HG03442 (cell line): Measurements from ENCODE around the gene HDAC4.

Experiments
- ATAC-seq: cut with Tn5 transposase; IDR thresholded peaks from one replicate; pipeline ENCODE4 v1.9.1; 2021; ENCODE audit warnings: mild to moderate bottlenecking, moderate library complexity; ENCODE audit not compliant: unreplicated experiment

The HDAC4 gene

GRCh38 chr2:239102266-239102665 is 298.6 kb downstream of the HDAC4 start:
- no peak for ATAC-seq

- ATAC-seq, result no peak
Observed at GRCh38 chr2:239101807-239102206, 299.0 kb downstream of the HDAC4 start.

GRCh38 chr2:239101071-239101470 is 299.7 kb downstream of the HDAC4 start:
- no peak for ATAC-seq

DNA sequence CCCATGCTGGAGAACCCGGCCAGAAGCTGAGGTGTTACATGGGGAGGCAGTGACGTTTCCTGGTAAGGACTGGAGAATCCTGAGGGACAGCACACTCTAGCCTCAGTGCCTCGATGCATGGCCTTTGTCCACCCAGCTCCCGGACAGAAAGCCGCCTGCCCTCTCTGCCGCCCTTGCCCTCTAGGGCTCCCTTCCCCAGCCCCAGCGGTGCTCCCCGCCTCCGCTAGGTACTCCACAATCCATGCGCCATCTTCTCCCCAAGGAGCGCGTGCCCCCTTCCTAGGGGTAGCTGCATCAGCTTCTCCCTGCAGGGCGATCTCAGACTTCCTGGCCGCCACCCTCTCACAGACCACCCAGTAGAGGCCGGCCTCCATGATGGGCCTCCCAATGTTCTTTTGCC is 301.3 kb downstream of the HDAC4 start:
- ATAC-seq, result no peak

DNA sequence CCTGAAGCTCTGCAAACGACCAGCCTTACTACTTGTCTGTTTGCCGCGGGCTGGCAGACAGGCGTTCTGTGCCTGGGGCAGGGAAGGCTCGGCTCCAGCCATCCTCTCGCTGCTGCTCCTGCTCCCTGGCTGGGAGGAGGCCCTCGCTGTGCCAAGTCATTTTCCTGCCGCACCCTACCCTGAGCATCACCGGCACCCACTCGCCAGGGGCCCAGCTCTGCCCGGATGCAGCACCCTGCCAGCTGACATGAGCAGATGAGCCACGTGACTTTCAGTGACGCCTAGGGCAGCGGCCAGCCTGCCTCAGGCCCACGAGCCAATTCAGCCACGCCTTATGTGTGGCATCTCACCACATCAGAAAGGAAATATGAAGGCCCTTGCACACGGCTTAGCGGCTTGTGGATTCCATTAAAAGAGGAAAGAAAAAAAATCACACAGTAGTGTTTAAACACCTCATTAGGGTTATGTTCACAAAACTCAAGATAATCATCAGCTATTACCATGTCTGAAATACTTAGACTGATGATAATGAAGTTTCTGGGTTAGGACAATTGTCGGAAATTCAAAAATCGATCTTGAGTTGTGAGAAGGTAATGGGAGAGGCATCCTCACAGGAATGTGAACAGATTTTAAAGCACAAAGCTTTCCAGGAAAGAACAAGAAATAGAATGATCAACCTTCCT is 302.4 kb downstream of the HDAC4 start:
- ATAC-seq, result no peak

- no peak for ATAC-seq
Observed at GRCh38 chr2:239097428-239097696, 303.5 kb downstream of the HDAC4 start.

GRCh38 chr2:239096676-239097427 is 304.0 kb downstream of the HDAC4 start:
- ATAC-seq, result no peak

DNA sequence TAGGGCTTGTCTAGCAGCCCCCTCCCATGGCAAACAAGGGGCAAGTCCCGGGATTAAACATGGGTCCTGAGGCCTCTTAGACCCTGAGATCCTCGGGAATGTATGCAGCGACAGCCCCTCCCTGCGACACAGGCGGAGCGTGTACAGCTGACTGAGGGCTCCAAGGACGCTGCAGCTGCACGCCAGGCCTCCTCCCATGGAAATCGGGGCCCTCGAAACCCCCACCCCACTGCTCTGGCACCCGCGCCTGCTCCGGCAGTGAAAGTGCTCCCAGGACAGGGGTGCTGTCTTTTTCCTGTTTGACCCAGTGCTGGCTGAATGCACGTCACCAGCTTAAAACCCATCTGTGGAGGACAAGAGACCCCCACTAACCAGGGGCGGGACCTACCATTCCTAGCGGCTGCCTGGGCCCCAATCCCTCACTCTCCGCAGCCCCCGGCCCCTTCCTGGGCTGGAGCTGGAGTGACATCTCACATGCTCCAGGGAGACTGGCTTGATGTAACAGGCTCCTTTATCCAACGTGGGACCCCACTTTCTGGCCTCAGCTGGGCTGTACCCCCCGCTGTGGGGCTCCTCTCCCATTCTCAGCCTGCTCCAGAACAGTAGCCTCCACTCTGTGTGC is 305.2 kb downstream of the HDAC4 start:
- no peak for ATAC-seq

- ATAC-seq, result no peak
Observed at GRCh38 chr2:239094867-239095266, 306.0 kb downstream of the HDAC4 start.

GRCh38 chr2:239093952-239094351 is 306.9 kb downstream of the HDAC4 start:
- ATAC-seq, result no peak

- ATAC-seq, result no peak
Observed at GRCh38 chr2:239093542-239093941, 307.3 kb downstream of the HDAC4 start.

GRCh38 chr2:239092571-239093294 is 308.1 kb downstream of the HDAC4 start:
- no peak for ATAC-seq

- ATAC-seq, result no peak
Observed at GRCh38 chr2:239089884-239090283, 310.9 kb downstream of the HDAC4 start.

DNA sequence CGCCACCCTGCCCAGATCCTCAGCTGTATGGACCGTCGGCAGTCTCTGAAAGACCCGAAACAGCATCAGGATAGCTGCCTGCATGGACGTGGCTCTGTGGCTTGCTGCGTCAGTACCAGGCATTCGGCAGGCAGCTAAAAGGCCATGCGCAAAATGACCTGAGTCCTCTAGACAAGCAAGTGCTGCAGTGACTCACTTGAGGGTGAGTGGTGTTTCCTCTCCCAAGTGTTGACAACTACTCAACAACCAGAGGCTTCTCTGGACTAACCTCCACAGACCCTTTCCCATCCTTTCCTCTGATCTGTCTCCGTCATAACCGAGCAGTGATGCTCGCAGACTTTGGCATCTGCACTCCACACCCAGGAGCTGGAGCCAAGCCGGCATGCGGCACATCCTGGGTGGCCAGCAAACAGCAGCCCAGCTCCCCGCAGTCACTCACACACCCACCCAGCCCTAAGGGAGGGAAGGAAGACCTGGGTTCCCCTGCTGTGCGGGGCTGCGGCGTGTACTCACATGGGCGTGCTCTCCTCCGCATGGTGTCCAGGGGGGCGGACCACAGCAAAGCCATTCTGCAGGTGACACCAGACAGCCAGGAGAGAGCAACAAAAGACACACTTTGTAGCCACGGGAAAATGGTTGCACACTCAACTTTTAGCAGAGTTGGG is 313.6 kb downstream of the HDAC4 start:
- no peak for ATAC-seq

DNA sequence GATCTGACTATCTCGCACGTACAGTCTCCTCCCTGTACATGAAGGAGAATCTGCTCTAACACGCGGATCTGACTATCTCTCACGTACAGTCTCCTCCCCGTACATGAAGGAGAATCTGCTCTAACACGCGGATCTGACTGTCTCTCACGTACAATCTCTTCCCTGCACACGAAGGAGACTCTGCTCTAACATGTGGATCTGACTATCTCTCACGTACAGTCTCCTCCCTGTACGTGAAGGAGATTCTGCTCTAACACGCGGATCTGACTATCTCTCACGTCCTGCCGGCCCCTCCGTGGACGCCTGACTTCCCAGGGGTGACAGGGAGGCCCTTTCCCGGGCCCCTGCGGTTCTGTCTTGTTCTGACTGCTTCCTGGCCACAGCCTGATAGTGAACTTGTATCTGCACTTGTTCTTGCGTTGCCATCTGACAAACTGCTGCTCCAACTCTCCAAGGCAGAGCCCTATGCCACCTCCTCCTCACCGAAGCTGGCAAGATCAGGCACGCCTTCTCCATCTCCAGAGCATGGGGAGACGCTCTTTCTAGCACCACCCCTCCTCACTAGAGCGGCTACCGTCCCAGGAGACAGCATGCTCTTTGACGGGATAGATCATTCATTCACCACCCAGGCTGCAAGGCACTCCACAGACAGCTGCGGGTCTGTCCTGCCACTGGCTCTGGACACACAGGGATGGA is 314.3 kb downstream of the HDAC4 start:
- no peak for ATAC-seq

- ATAC-seq, result no peak
Observed at GRCh38 chr2:239085201-239085992, 315.4 kb downstream of the HDAC4 start.

DNA sequence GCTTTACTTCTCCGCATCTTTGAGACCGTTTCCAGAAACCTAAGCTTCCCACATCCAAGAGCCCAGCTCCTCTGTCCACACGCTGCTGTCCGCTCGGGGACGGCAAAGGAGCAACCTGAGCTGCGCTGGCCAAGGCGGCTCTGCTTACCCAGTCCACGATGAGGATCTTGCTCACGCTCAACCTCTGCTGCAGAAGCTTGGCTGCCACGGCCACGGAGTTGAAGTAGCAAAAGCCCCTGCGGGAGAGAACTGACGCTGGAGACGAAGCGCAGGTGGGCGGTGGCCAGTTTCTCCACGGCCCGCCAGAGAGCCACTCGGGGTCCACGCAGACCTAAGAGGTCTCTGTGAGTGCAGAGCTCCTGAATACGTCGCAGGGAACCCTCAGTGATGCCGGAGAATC is 316.8 kb downstream of the HDAC4 start:
- ATAC-seq, result no peak

DNA sequence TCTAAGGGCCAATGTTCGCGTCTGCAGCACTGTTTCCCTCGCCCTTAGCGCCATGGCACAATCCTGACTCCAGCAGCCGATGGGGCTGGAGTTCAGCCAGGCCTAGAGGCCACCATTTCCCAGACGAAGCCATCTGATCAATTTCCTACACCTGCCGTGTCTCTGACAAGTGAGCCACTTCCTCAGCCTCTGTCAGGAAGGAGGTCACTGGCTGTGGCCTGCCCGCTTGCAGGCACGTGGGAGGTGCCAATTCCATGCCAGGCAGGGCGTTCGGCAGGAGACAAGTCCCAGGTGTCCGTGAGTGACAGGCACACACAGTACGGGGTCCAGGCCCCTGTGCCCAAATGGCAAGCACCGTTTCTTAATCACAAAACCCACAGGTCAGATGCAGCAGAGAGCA is 318.4 kb downstream of the HDAC4 start:
- no peak for ATAC-seq

DNA sequence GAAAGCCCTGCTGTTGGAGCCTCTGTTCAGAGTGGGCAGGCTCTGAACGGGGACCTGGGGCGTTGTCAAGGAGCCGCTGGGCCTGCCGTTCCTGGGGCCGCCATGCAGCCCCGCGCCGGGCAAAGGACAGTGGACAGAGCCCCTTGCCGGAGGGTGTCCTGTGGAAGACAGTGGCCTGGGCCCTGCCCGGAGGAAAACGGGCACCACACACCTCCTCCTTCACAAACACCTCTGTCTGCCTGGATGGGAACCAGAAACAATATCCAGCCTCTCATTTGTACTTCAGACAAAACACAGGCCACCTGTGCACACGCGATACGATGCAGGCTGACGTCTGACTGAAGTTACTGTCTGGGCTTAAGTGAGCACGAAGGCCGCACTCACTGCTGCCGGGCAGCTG is 319.2 kb downstream of the HDAC4 start:
- no peak for ATAC-seq

- no peak for ATAC-seq
Observed at GRCh38 chr2:239081046-239081445, 319.8 kb downstream of the HDAC4 start.
